Transverse colon (tissue), 3 donors: Measurements from ENCODE around the gene SPEG.

ENCODE experiments used
- EP300 ChIP-seq: sonication (generic); formaldehyde crosslinking; IDR thresholded peaks from one replicate; pipeline ENCODE4 v1.6.1; 2017; ENCODE audit warnings: antibody characterized with exemption, low read depth
- POLR2A ChIP-seq: fragments of 450-650 bp; IDR thresholded peaks from one replicate; pipeline ENCODE4 v1.6.1; 2016; ENCODE audit warnings: antibody characterized with exemption, mild to moderate bottlenecking, moderate library complexity
- TF ChIP-seq, protein P1 (sequence below), 5 experiments: fragments of 200-600 bp in 3 of 5; fragments of 450-650 bp in 2 of 5; sonication (generic) in 3 of 5; IDR thresholded peaks; 1 replicate in 2 of 5; 2 replicates in 3 of 5; pipeline ENCODE4 v1.5.1; 2016 to 2017; ENCODE audit warnings: antibody characterized with exemption in 5 of 5, inconsistent platforms in 3 of 5, mild to moderate bottlenecking in 2 of 5, moderate library complexity in 1 of 5

- TF ChIP-seq, protein P1, sequence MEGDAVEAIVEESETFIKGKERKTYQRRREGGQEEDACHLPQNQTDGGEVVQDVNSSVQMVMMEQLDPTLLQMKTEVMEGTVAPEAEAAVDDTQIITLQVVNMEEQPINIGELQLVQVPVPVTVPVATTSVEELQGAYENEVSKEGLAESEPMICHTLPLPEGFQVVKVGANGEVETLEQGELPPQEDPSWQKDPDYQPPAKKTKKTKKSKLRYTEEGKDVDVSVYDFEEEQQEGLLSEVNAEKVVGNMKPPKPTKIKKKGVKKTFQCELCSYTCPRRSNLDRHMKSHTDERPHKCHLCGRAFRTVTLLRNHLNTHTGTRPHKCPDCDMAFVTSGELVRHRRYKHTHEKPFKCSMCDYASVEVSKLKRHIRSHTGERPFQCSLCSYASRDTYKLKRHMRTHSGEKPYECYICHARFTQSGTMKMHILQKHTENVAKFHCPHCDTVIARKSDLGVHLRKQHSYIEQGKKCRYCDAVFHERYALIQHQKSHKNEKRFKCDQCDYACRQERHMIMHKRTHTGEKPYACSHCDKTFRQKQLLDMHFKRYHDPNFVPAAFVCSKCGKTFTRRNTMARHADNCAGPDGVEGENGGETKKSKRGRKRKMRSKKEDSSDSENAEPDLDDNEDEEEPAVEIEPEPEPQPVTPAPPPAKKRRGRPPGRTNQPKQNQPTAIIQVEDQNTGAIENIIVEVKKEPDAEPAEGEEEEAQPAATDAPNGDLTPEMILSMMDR (IDR thresholded peaks at IDR 0.05), result no peak
- TF ChIP-seq POLR2A (no peak), EP300 (no peak)
Observed at GRCh38 chr2:219448099-219448775, 13.6 kb downstream of the SPEG start.
